Endothelial cell of umbilical vein (primary cell): ENCODE measurements around the gene SPAG6. TPM values are rescaled to one million over a fixed set of nuclear protein-coding genes. Genes with fewer than 3 reads are reported as not detected.

ENCODE experiments used
- BruUV-seq: library from RNA; stranded (reverse); fragments of 400-500 nt; replicated peaks from 2 replicates; lab custom pipeline; 2021; lab: Mats Ljungman, UMichigan
- CTCF ChIA-PET: fragments of 300-600, 350-600 bp; sonication (Branson Sonifier 250); formaldehyde crosslinking; loops from one replicate; lab custom pipeline; 2021; ENCODE audit warnings: antibody characterized with exemption, inconsistent platforms; lab: Charles Lee
- POLR2A ChIA-PET: fragments of 300-600, 350-600 bp; sonication (Branson Sonifier 250); formaldehyde crosslinking; loops from one replicate; lab custom pipeline; 2021; ENCODE audit warnings: antibody characterized with exemption, inconsistent platforms; lab: Charles Lee
- DNase-seq: peaks from one replicate; pipeline ENCODE4 v3.0.0-alpha.2; 2011; ENCODE audit warnings: low read depth, low spot score
- FAIRE-seq: peaks from 2 replicates; lab custom pipeline; 2011; peaks lifted over from hg19 to GRCh38; lab: Jason Lieb, UNC
- H2AFZ ChIP-seq: 2 replicates; pipeline ENCODE4 v1.6.0; 2012; ENCODE audit warnings: low read depth, low read length, control low read depth, inconsistent platforms
- H3K27ac ChIP-seq: 2 replicates; pipeline ENCODE4 v1.5.1; 2011; ENCODE audit warnings: low read depth, mild to moderate bottlenecking, control low read depth, low read length, moderate library complexity; ENCODE audit not compliant: insufficient read depth
- H3K27me3 ChIP-seq, 2 experiments: 2 replicates each; pipeline versions ENCODE4 v1.6.0 to v1.6.1; 2011; ENCODE audit warnings: low read length in 2 of 2, mixed read lengths in 1 of 2; ENCODE audit not compliant: control insufficient read depth in 2 of 2, insufficient read depth in 2 of 2
- H3K36me3 ChIP-seq, 2 experiments: 2 replicates in 1 of 2; 3 replicates in 1 of 2; pipeline ENCODE4 v1.5.1; 2011; ENCODE audit warnings: low read length in 2 of 2, mild to moderate bottlenecking in 1 of 2, moderate library complexity in 1 of 2; ENCODE audit not compliant: control insufficient read depth in 2 of 2, insufficient read depth in 2 of 2; ENCODE audit errors: extremely low read depth in 1 of 2
- H3K4me1 ChIP-seq: 3 replicates; pipeline ENCODE4 v1.5.1; 2011; ENCODE audit warnings: mild to moderate bottlenecking, low read length; ENCODE audit not compliant: control insufficient read depth, insufficient read depth; ENCODE audit errors: extremely low read depth
- H3K4me2 ChIP-seq: 2 replicates; pipeline ENCODE4 v1.6.1; 2011; ENCODE audit warnings: low read length, control low read depth, mixed read lengths; ENCODE audit not compliant: insufficient read depth
- H3K4me3 ChIP-seq, 3 experiments: fragments of 200-600 bp in 1 of 3; sonication (generic), shearing (Covaris generic) in 1 of 3; replicated peaks in 1 of 3; 2 replicates each; pipeline ENCODE4 v1.5.1; 2011 to 2016; ENCODE audit warnings: control low read depth in 3 of 3, low read length in 3 of 3, mild to moderate bottlenecking in 2 of 3, inconsistent platforms in 1 of 3, low read depth in 1 of 3, moderate library complexity in 1 of 3; ENCODE audit not compliant: insufficient read depth in 1 of 3
- H3K79me2 ChIP-seq: 2 replicates; pipeline ENCODE4 v1.6.0; 2012; ENCODE audit warnings: low read length, inconsistent platforms; ENCODE audit not compliant: control insufficient read depth, insufficient read depth
- H3K9ac ChIP-seq: replicated peaks from 2 replicates; pipeline ENCODE3; 2011; ENCODE audit warnings: low read length, control low read depth; ENCODE audit not compliant: insufficient read depth; ENCODE audit errors: extremely low read depth
- H3K9me1 ChIP-seq: replicated peaks from 3 replicates; pipeline ENCODE4 v1.6.0; 2011; ENCODE audit warnings: mild to moderate bottlenecking, low read length; ENCODE audit not compliant: control insufficient read depth, insufficient read depth; ENCODE audit errors: extremely low read depth
- H3K9me3 ChIP-seq: replicated peaks from 2 replicates; pipeline ENCODE4 v1.5.1; 2012; ENCODE audit warnings: low read length, inconsistent platforms; ENCODE audit not compliant: control insufficient read depth, insufficient read depth
- H4K20me1 ChIP-seq: replicated peaks from 2 replicates; pipeline ENCODE3; 2011; ENCODE audit warnings: mild to moderate bottlenecking, low read length; ENCODE audit not compliant: control insufficient read depth, insufficient read depth; ENCODE audit errors: extremely low read depth
- EZH2 ChIP-seq: IDR thresholded peaks from 2 replicates; pipeline ENCODE4 v1.6.1; 2012; ENCODE audit warnings: borderline replicate concordance, low read depth, mild to moderate bottlenecking, moderate library complexity, low read length, inconsistent platforms; ENCODE audit not compliant: severe bottlenecking
- FOS ChIP-seq: IDR thresholded peaks from 2 replicates; pipeline ENCODE4 v1.6.1; 2011; ENCODE audit warnings: mild to moderate bottlenecking, low read length, moderate library complexity, borderline replicate concordance; ENCODE audit not compliant: insufficient read depth
- GATA2 ChIP-seq: IDR thresholded peaks from 2 replicates; pipeline ENCODE4 v1.7.0; 2011; ENCODE audit warnings: low read depth, mild to moderate bottlenecking, moderate library complexity, mixed read lengths, low read length; ENCODE audit not compliant: insufficient read length, insufficient read depth
- JUN ChIP-seq: IDR thresholded peaks from 2 replicates; pipeline ENCODE4 v1.6.1; 2011; ENCODE audit warnings: borderline replicate concordance, low read depth; ENCODE audit not compliant: insufficient read length, insufficient read depth
- MYC ChIP-seq: IDR thresholded peaks from one replicate; pipeline ENCODE4 v1.6.1; 2011; ENCODE audit warnings: mild to moderate bottlenecking, low read depth, low read length
- POLR2A ChIP-seq: IDR thresholded peaks from 2 replicates; pipeline ENCODE4 v1.6.1; 2012; ENCODE audit warnings: low read depth, mild to moderate bottlenecking, control low read depth, low read length
- POLR2AphosphoS5 ChIP-seq: IDR thresholded peaks from 2 replicates; pipeline ENCODE4 v1.6.1; 2012; ENCODE audit warnings: low read depth, mild to moderate bottlenecking, control low read depth, low read length, moderate library complexity; ENCODE audit not compliant: insufficient read depth
- dilution Hi-C: fragments of 300-500 bp; cut with MboI; formaldehyde crosslinking; loops from one replicate; pipeline ENCODE4 v1.15.0; 2019; ENCODE audit warnings: low sequenced_read_pairs; ENCODE audit not compliant: extremely low pct_ligation_motif_present
- intact Hi-C: fragments of 100-400 bp; cut with micrococcal nuclease; formaldehyde crosslinking; loops from one replicate; pipeline ENCODE4 v1.10.0; 2022
- polyA plus RNA-seq, 4 experiments: library from polyadenylated mRNA; depleted of rRNA in 3 of 4; stranded (reverse) in 3 of 4; unstranded in 1 of 4; fragments of >200 nt; gene quantifications; 2 replicates each; pipeline versions ENCODE4 v1.2.1 to v1.2.3, GENCODE V29; 2011 to 2012; ENCODE audit warnings: missing spikeins in 1 of 4
- total RNA-seq: library from RNA; stranded (reverse); gene quantifications from 2 replicates; pipeline ENCODE4 v1.2.3, GENCODE V29; 2021
- TF ChIP-seq, protein P1 (sequence below), 2 donors: IDR thresholded peaks; 1 replicate in 1 of 2; 2 replicates in 1 of 2; pipeline ENCODE4 v1.5.1; 2011; ENCODE audit warnings: low read length in 2 of 2, mild to moderate bottlenecking in 2 of 2, moderate library complexity in 2 of 2, control low read depth in 1 of 2, inconsistent platforms in 1 of 2, low read depth in 1 of 2; ENCODE audit not compliant: insufficient read depth in 1 of 2; ENCODE audit errors: extremely low read depth in 1 of 2
- TF ChIP-seq, protein P2 (sequence below): IDR thresholded peaks from 2 replicates; pipeline ENCODE4 v1.6.1; 2011; ENCODE audit not compliant: insufficient read depth, insufficient read length

SPAG6 gene
- total and polyA plus RNA-seq, 2 donors (not counting 3 experiments of a cell fraction or from before 2014, with no cell fraction given), result not detected

DNA sequence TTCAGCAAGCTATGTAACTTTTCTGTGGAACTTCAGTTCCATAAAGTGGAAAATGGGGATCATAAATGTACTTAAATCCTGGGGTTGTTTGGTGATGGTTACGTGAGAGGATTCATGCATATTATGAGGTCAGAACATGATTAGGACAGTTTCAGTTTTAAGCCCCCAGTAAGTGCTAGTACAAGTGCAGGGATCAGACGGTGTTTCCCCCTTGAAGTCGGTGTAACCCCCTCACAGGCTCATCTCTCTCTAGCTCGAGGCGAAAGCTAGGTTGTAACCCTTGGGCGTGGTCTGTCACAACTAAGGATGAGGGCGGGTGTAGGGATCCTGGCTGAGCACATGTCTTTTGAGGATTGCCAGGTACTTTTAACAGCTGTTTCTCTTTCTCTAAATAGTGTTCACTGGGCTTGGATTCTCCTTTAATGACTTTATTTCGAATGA, 84.7 kb downstream of the SPAG6 start:
- DNase-seq, result no peak
- Histone ChIP-seq H3K4me3 (no peak overlapping the region), H3K9me1 (no peaks in the 10 kb centered on the region), H3K4me1 (peaks cover 35% of the 10 kb centered on the region), H3K27ac (no peak overlapping the region), H3K4me2 (no peak overlapping the region), H3K9me3 (no peaks in the 10 kb centered on the region), H3K27me3 (no peaks in the 10 kb centered on the region), H3K36me3 (no peaks in the 10 kb centered on the region), H2AFZ (peak overlapping the region; percentile 15), H3K79me2 (no peaks in the 10 kb centered on the region), H4K20me1 (no peaks in the 10 kb centered on the region), H3K9ac (no peak overlapping the region)
- ChIA-PET CTCF (interaction anchor here (0.8 to 2.5 kb wide), 5 partner anchors 9 to 933 kb away, joined by 3 to 10 read pairs (median 3); no protein-coding TSS in a partner anchor), POLR2A (interaction anchor here (1.0 kb wide), 1 partner anchor 114 kb away, joined by 3 read pairs; the partner anchor contains the start of gene COMMD3)
- dilution Hi-C loops, result no loop called here
- no TSS peak for BruUV-seq
- TF ChIP-seq JUN (no peak), POLR2A (no peak), GATA2 (no peak), POLR2AphosphoS5 (no peak), MYC (no peak), EZH2 (no peak), FOS (no peak)
- TF ChIP-seq, protein P1, sequence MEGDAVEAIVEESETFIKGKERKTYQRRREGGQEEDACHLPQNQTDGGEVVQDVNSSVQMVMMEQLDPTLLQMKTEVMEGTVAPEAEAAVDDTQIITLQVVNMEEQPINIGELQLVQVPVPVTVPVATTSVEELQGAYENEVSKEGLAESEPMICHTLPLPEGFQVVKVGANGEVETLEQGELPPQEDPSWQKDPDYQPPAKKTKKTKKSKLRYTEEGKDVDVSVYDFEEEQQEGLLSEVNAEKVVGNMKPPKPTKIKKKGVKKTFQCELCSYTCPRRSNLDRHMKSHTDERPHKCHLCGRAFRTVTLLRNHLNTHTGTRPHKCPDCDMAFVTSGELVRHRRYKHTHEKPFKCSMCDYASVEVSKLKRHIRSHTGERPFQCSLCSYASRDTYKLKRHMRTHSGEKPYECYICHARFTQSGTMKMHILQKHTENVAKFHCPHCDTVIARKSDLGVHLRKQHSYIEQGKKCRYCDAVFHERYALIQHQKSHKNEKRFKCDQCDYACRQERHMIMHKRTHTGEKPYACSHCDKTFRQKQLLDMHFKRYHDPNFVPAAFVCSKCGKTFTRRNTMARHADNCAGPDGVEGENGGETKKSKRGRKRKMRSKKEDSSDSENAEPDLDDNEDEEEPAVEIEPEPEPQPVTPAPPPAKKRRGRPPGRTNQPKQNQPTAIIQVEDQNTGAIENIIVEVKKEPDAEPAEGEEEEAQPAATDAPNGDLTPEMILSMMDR (IDR thresholded peaks at IDR 0.05; ENCODE audit: extremely low read depth in 1 of 2, insufficient read depth in 1 of 2, low read depth in 1 of 2, low read length in 2 of 2), result no peak
- TF ChIP-seq, protein P2, sequence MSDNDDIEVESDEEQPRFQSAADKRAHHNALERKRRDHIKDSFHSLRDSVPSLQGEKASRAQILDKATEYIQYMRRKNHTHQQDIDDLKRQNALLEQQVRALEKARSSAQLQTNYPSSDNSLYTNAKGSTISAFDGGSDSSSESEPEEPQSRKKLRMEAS, result no peak
- intact Hi-C loops, result loop anchor here (5.0 to 10.0 kb wide), 3 partner anchors 195 to 387 kb away; partner anchors contain the start of gene PIP4K2A
- FAIRE-seq, result no peak
